Bone marrow (tissue), 2 donors: ENCODE data around the gene PPP1R2.
"Not testable (repeated sequence)": the region's sequence is repeated elsewhere in the genome, so short reads cannot be mapped to it uniquely, and the experiment has no call there.

Experiments
- DNase-seq, 2 donors: peaks; one replicate each; lab custom pipeline; 2025; lab: John Stamatoyannopoulos, UW

Gene PPP1R2

GRCh38 chr3:195542698-195543499, at the start of gene PPP1R2:
TSS of gene PPP1R2 (minus strand) at chr3:195543325. CDS start at chr3:195543025, 300 bp downstream.
- DNase-seq: peak; percentile 53 to 70

- no peak for DNase-seq
These were observed 48.7 kb upstream of the PPP1R2 start for GRCh38 chr3:195591852-195592251.

GRCh38 chr3:195591220-195591619, 48.1 kb upstream of the PPP1R2 start:
- no peak for DNase-seq

GRCh38 chr3:195590381-195590780, 47.3 kb upstream of the PPP1R2 start:
- not testable (repeated sequence) for DNase-seq

- DNase-seq: not testable (repeated sequence)
These were observed 46.7 kb upstream of the PPP1R2 start for GRCh38 chr3:195589796-195590195.

GRCh38 chr3:195587824-195588223, 44.7 kb upstream of the PPP1R2 start:
- DNase-seq: no peak

- no peak for DNase-seq
These were observed 44.3 kb upstream of the PPP1R2 start for GRCh38 chr3:195587406-195587805.

GRCh38 chr3:195584543-195584870, 41.4 kb upstream of the PPP1R2 start:
- no peak for DNase-seq

- no peak for DNase-seq
These were observed 40.9 kb upstream of the PPP1R2 start, which contains the start of gene APOD for GRCh38 chr3:195583831-195584542. TSS of gene APOD (minus strand) at chr3:195583940. CDS start at chr3:195579461, 4,479 bp downstream.

GRCh38 chr3:195582947-195583346, 39.8 kb upstream of the PPP1R2 start:
- no peak for DNase-seq

GRCh38 chr3:195580744-195581443, 37.8 kb upstream of the PPP1R2 start:
- DNase-seq: no peak

- DNase-seq: no peak
These were observed 36.2 kb upstream of the PPP1R2 start for GRCh38 chr3:195579281-195579680.

GRCh38 chr3:195578565-195578964, 35.4 kb upstream of the PPP1R2 start:
- DNase-seq: no peak

- no peak for DNase-seq
These were observed 34.6 kb upstream of the PPP1R2 start for GRCh38 chr3:195577645-195578177.

- DNase-seq: no peak
These were observed 31.6 kb upstream of the PPP1R2 start for GRCh38 chr3:195574497-195575304.

GRCh38 chr3:195573611-195574496, 30.7 kb upstream of the PPP1R2 start:
- DNase-seq: no peak

- DNase-seq: no peak
These were observed 28.2 kb upstream of the PPP1R2 start for GRCh38 chr3:195571361-195571760.

GRCh38 chr3:195570912-195571311, 27.8 kb upstream of the PPP1R2 start:
- no peak for DNase-seq

- DNase-seq: no peak
These were observed 27.2 kb upstream of the PPP1R2 start for GRCh38 chr3:195570344-195570743.

- DNase-seq: no peak
These were observed 25.5 kb upstream of the PPP1R2 start for GRCh38 chr3:195568630-195569029.

GRCh38 chr3:195566797-195567196, 23.7 kb upstream of the PPP1R2 start:
- DNase-seq: no peak
